ENCODE data around the gene CRYM.

GRCh38 chr16:21262779-21263639 is 15.1 kb downstream of the CRYM start:
- TF ChIP-seq CTCF (IDR thresholded peaks at IDR 0.05; ENCODE audit: insufficient read depth, low read length, poor library complexity, severe bottlenecking) (no peak), EZH2phosphoT487 (conservative IDR thresholded peaks at IDR 0.05; ENCODE audit: low read length) (no peak)
